Suprapubic skin (tissue), 3 donors: Measurements from ENCODE around the gene NFU1.

ENCODE experiments used
- CTCF ChIP-seq, 2 donors: fragments of 200-600 bp in 1 of 2; fragments of 450-650 bp in 1 of 2; sonication (generic) in 1 of 2; IDR thresholded peaks; one replicate each; pipeline ENCODE4 v1.5.1; 2016 to 2019; ENCODE audit warnings: antibody characterized with exemption in 2 of 2, mild to moderate bottlenecking in 1 of 2, moderate library complexity in 1 of 2
- EP300 ChIP-seq: sonication (generic); formaldehyde crosslinking; IDR thresholded peaks from one replicate; pipeline ENCODE4 v1.6.1; 2017; ENCODE audit warnings: antibody characterized with exemption

GRCh38 chr2:69385443-69386151 is 51.6 kb downstream of the NFU1 start:
- TF ChIP-seq EP300 (no peak), CTCF (IDR thresholded peaks at IDR 0.05) (no peak)
